H1 (cell line): Measurements from ENCODE around the gene COMP. TPM values are rescaled to one million over a fixed set of nuclear protein-coding genes. Genes with fewer than 3 reads are reported as not detected.

Experiments
- BCL11A ChIP-seq, 2 experiments: IDR thresholded peaks; one replicate each; pipeline ENCODE4 v1.6.1; 2011; ENCODE audit warnings: low read depth in 2 of 2, low read length in 2 of 2, mild to moderate bottlenecking in 2 of 2
- SP2 ChIP-seq: IDR thresholded peaks from 2 replicates; pipeline ENCODE4 v1.6.1; 2012; ENCODE audit warnings: mild to moderate bottlenecking, low read length, inconsistent platforms
- YY1 ChIP-seq: IDR thresholded peaks from 2 replicates; pipeline ENCODE4 v1.6.1; 2011; ENCODE audit warnings: low read depth, mild to moderate bottlenecking, low read length
- polyA plus RNA-seq, 7 experiments: library from polyadenylated mRNA; depleted of rRNA in 3 of 7; stranded (reverse) in 5 of 7; unstranded in 2 of 7; fragments of >200 nt in 5 of 7; fragments of 200-250 nt in 2 of 7; gene quantifications; 1 replicate in 5 of 7; 2 replicates in 1 of 7; 4 replicates in 1 of 7; pipeline versions ENCODE4 v1.2.1 to v1.2.3, GENCODE V29; 2011 to 2013; ENCODE audit warnings: missing spikeins in 2 of 7, mixed read lengths in 2 of 7
- total RNA-seq: library from RNA; stranded (reverse); fragmentation: NEBNext Ultra II Directional; extraction: Animal tissue kit (Norgen Biotek cat#: 25700); gene quantifications from 2 replicates; pipeline ENCODE4 v1.2.1, GENCODE V29; 2021
- TF ChIP-seq, protein P1 (sequence below): fragments of 300-600 bp; sonication (generic); IDR thresholded peaks from 2 replicates; pipeline ENCODE4 v1.7.1; 2012; ENCODE audit warnings: low read length, moderate library complexity, mild to moderate bottlenecking, inconsistent platforms; ENCODE audit not compliant: insufficient replicate concordance

COMP gene
- total and polyA plus RNA-seq, 2 of the 8 experiments (the other 6 are each of a cell fraction or from before 2014, with no cell fraction given): 0.17 TPM

DNA sequence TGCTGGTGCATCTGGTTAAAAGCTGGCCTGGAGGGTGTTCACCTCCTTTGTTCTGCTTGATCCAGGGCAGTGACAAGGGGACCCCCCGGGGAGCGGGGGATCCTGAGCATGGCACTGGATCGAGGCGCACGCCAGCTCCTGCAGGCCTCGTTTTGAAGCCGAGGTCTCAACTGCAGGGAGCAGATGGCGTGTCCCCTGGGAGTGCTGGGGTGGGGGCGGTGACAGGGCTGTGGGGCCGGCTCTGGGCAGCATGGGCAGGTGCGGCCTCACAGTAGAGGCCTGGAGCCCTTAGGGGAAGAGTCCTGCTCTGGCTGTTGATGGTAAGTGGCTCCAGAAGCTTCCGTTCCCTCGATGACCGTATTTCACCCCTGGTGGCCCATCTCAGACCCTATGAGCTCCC is 55.8 kb downstream of the COMP start (continued):
- no peak for TF ChIP-seq BCL11A (IDR thresholded peaks at IDR 0.05; ENCODE audit: low read depth in 2 of 2, low read length in 2 of 2)
- TF ChIP-seq, protein P1, sequence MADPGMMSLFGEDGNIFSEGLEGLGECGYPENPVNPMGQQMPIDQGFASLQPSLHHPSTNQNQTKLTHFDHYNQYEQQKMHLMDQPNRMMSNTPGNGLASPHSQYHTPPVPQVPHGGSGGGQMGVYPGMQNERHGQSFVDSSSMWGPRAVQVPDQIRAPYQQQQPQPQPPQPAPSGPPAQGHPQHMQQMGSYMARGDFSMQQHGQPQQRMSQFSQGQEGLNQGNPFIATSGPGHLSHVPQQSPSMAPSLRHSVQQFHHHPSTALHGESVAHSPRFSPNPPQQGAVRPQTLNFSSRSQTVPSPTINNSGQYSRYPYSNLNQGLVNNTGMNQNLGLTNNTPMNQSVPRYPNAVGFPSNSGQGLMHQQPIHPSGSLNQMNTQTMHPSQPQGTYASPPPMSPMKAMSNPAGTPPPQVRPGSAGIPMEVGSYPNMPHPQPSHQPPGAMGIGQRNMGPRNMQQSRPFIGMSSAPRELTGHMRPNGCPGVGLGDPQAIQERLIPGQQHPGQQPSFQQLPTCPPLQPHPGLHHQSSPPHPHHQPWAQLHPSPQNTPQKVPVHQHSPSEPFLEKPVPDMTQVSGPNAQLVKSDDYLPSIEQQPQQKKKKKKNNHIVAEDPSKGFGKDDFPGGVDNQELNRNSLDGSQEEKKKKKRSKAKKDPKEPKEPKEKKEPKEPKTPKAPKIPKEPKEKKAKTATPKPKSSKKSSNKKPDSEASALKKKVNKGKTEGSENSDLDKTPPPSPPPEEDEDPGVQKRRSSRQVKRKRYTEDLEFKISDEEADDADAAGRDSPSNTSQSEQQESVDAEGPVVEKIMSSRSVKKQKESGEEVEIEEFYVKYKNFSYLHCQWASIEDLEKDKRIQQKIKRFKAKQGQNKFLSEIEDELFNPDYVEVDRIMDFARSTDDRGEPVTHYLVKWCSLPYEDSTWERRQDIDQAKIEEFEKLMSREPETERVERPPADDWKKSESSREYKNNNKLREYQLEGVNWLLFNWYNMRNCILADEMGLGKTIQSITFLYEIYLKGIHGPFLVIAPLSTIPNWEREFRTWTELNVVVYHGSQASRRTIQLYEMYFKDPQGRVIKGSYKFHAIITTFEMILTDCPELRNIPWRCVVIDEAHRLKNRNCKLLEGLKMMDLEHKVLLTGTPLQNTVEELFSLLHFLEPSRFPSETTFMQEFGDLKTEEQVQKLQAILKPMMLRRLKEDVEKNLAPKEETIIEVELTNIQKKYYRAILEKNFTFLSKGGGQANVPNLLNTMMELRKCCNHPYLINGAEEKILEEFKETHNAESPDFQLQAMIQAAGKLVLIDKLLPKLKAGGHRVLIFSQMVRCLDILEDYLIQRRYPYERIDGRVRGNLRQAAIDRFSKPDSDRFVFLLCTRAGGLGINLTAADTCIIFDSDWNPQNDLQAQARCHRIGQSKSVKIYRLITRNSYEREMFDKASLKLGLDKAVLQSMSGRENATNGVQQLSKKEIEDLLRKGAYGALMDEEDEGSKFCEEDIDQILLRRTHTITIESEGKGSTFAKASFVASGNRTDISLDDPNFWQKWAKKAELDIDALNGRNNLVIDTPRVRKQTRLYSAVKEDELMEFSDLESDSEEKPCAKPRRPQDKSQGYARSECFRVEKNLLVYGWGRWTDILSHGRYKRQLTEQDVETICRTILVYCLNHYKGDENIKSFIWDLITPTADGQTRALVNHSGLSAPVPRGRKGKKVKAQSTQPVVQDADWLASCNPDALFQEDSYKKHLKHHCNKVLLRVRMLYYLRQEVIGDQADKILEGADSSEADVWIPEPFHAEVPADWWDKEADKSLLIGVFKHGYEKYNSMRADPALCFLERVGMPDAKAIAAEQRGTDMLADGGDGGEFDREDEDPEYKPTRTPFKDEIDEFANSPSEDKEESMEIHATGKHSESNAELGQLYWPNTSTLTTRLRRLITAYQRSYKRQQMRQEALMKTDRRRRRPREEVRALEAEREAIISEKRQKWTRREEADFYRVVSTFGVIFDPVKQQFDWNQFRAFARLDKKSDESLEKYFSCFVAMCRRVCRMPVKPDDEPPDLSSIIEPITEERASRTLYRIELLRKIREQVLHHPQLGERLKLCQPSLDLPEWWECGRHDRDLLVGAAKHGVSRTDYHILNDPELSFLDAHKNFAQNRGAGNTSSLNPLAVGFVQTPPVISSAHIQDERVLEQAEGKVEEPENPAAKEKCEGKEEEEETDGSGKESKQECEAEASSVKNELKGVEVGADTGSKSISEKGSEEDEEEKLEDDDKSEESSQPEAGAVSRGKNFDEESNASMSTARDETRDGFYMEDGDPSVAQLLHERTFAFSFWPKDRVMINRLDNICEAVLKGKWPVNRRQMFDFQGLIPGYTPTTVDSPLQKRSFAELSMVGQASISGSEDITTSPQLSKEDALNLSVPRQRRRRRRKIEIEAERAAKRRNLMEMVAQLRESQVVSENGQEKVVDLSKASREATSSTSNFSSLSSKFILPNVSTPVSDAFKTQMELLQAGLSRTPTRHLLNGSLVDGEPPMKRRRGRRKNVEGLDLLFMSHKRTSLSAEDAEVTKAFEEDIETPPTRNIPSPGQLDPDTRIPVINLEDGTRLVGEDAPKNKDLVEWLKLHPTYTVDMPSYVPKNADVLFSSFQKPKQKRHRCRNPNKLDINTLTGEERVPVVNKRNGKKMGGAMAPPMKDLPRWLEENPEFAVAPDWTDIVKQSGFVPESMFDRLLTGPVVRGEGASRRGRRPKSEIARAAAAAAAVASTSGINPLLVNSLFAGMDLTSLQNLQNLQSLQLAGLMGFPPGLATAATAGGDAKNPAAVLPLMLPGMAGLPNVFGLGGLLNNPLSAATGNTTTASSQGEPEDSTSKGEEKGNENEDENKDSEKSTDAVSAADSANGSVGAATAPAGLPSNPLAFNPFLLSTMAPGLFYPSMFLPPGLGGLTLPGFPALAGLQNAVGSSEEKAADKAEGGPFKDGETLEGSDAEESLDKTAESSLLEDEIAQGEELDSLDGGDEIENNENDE: no peak
- no peak for TF ChIP-seq YY1
- no peak for TF ChIP-seq SP2
